ENCODE measurements around the gene C16orf96.
"Not testable (repeated sequence)": the region's sequence is repeated elsewhere in the genome, so short reads cannot be mapped to it uniquely, and the experiment has no call there.

C16orf96 gene

DNA sequence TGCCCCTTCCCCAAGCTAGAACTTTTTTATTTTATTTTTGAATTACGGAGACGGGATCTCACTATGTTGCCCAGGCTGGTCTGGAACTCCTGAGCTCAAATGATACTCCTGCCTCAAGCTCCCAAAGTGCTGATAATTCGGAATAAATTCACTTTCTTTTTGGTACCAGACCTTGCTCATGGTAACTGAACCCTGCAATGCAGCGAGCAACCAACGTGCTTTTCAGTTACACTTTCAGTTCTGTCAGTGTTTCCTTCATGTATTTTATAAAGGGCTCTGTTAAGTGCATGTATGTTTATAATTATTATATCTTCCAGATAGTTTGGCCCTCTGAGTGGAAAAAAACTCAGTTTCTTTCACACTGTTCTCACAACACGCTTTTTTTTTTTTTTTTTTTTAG lies 13.9 kb downstream of the C16orf96 start:
- DNase-seq, result no peak

DNA sequence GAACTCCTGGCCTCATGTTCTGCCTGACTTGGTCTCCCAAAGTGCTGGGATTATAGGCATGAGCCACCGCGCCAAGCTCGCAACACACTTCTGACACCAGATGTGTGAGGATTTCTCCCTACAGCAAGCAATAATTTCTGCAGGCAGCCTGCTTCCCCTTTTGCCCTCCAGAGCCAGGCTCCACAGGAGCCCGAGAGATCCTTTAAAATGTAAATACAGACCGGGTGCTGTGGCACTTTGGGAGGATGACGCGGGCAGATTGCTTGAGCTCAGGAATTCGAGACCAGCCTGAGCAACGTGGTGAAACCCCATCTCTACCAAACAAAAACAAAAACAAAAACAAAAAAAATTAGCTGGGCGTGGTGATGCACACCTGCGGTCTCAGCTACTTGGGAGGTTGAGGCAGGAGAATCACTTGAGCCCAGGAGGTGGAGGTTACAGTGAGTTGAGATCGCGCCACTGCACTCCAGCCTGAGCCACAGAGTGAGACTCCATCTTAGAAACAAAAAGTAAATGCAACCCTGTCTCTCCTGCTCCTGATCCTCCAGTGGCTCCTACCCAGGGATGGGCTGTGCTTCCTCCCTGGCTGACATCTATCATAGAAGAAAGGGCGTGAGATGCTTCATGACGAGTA lies 14.7 kb downstream of the C16orf96 start:
- DNase-seq, result no peak

GRCh38 chr16:4572715-4573114 lies 16.6 kb downstream of the C16orf96 start:
- DNase-seq, result peak; percentile 52

- not testable (repeated sequence) for DNase-seq
Measured at GRCh38 chr16:4573926-4574325, 17.8 kb downstream of the C16orf96 start.

GRCh38 chr16:4574919-4575705 lies 19.0 kb downstream of the C16orf96 start:
- DNase-seq, result no peak

DNA sequence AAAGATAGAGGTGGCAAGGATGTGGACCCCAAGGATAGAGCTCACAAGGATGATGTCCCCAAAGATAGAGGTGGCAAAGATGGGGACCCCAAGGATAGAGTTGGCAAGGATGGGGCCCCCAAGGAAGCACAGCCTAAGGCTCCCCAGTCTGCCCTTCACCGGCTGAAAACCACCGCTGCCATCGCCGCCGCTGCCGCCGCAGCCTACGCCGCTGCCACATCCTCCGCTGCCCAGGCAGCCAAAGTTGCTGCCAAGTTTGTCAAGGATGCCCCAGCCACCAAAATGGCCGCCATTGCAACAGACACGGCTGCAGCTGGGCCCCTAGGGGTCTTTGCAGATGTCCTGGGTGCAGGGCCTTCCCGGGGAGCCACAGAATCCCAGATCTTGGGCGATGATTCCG lies 19.9 kb downstream of the C16orf96 start:
- DNase-seq, result no peak

GRCh38 chr16:4578961-4579530 lies 22.9 kb downstream of the C16orf96 start:
- no peak for DNase-seq

GRCh38 chr16:4580250-4580649 lies 24.1 kb downstream of the C16orf96 start:
- DNase-seq, result no peak

GRCh38 chr16:4583906-4584305 lies 27.8 kb downstream of the C16orf96 start:
- DNase-seq, result no peak

DNA sequence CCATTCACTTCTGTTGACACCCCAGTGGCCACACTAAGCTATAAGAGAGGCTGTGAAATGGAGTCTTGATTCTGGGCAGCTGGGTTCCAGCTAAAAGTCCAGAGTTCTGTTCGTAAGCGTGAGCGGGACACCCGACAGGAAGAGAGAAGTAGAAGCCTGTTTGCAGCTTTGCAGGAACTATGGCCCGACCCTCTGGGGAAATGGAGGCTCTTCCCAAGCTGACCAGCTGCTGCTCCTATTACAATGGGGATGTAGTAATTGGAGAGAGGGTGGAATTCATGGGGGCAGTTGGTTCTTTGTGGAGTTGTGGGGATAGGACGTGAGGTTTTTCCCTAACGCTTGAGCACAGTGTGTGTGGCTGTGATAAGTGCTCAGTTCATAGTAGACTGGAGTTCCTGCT lies 30.2 kb downstream of the C16orf96 start:
- no peak for DNase-seq

GRCh38 chr16:4588386-4588785 lies 32.2 kb downstream of the C16orf96 start:
- DNase-seq, result no peak

DNA sequence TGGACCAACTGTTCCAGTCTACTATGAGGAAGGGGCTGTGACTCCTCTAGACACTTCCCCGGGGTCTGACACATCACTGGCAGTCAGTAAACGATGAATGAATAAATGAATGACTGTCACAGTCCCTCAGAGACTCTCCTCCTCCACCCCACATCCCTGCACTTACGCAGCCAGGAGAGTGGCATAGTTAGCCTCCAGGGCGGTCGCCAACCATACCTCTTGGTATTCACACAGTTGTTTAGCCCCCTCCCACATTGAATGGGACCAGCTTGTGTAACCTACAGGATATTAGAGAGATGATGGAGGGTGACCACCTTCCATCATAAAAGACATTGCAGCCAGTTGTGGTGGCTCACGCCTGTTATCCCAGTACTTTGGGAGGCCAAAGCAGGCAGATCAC lies 32.8 kb downstream of the C16orf96 start:
- DNase-seq, result no peak

- DNase-seq, result no peak
Measured at GRCh38 chr16:4591191-4591590, 35.1 kb downstream of the C16orf96 start.

- no peak for DNase-seq
Measured at GRCh38 chr16:4591706-4592470, 35.7 kb downstream of the C16orf96 start.

DNA sequence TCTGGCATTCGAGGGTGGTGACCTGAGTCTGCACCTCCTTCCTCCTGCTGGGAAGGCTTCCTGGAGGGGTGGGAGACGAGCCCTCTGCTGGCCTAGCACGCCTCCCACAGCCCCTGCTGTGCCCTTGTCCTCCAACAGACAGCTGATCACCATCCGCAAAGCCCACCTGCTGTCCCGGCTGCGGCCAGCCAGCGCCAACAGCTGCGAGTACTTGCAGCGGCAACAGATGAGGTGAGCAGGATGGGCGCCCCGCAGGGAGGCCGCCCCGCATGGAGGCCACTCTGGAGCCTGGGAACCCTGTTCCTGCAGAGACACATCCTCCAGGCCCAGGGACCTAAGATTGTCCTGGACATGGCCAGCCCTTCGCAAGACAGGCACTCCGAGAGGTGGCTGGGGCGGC lies 36.9 kb downstream of the C16orf96 start:
- peak; percentile 72 for DNase-seq

GRCh38 chr16:4594433-4595410 lies 38.6 kb downstream of the C16orf96 start:
- no peak for DNase-seq

DNA sequence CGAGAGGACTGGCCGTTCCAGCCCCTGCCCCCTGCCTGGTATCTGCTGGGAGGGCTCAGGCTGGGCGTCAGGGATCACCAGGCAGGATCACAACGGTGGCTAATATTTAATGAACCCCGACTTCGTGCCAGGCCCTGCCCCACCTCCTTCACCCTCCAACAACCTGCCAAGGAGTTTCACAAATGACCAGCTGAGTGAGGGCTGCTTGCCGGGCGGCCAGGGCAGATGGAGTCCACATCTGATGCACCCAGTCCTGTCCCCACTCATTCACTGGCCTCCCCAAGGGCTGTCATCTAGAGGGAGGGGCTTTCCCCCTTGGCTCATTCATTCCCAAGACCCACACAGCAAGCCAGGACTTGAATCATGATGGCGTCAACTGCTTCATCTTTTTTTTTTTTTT lies 41.0 kb downstream of the C16orf96 start:
- no peak for DNase-seq

GRCh38 chr16:4599037-4599436 lies 42.9 kb downstream of the C16orf96 start:
- no peak for DNase-seq

DNA sequence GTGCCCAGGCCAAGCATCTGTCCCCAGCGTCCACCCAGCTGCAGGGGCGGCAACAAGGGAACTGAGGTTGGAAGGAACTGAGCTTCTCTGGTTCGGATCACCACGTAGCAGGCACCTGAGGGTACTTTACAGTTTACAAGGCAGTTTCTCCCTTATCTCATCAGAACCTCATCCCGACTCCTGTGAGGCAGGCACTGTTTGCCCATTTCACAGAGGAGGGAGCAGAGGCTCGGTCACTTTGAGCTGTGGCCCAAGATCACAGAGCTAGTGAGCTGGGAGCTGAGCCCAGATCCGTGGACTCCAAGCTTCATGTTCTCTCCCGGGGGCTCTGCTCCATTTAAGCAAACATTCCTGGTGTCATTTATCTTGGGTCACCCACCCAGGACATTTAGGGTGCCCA lies 43.4 kb downstream of the C16orf96 start:
- DNase-seq, result no peak

DNA sequence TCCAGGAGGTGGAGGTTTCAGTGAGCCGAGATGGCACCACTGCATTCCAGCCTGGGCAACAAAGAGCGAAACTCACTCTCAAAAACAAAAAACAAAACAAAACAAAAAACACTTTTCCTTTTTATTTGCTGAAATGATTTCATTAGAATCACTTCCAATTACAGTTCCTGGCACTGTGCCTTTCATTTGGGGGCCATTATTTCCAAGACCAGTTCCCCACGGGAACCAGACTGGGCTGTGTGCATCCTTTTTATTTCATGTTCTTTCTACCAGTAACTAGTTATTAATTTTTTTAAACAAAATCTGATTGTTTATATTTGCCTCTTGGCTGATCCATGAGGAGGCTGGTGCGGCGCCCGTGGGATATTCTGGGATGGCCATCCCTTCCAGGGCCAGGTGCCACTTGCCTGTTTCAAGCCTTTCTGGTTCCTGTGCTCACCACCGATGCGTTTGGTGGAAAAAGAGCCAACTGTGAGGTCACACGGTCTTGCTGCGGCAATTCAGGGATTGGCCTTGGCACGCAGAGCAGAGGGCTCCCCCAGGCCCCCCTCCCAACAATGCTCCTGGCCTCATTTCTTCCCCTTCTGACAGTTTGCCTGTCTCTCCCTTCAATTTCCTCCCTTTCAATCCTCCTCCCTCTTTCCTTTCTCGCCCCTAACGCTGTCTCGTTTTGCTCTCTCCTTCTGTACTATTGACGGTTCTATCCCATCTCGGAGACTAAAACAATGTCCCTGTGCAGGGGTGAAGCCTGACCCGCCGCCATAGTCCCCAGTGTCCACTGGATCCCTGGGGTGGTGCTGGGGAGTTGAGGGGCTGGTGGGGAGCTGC lies 45.1 kb downstream of the C16orf96 start:
- peak; percentile 85 for DNase-seq

DNA sequence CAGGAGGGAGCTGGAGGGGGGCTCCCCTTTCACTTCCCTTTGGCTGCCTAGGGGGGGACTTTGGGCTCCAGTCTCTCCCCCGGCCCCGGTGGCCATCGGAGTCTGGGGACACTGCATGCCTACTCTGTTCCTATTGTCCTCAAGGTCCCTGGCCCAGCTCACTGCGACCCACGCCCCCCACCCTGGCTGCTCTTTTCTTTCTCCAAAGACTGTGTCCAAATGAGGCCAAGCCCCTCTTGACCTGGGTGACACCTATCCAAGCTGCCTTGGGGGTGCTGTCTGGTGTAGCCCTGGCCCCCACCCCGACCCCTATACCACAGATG lies 45.7 kb downstream of the C16orf96 start:
- no peak for DNase-seq

Measured in right hindlimb (tissue), 1 donor.